Activated CD4-positive, alpha-beta T cell treated with anti-CD3 and anti-CD28 coated beads for 36 hours (primary cell): Measurements from ENCODE around the gene USP17L20. TPM values are rescaled to one million over a fixed set of nuclear protein-coding genes. Genes with fewer than 3 reads are reported as not detected.
"Not testable (repeated sequence)": the region's sequence is repeated elsewhere in the genome, so short reads cannot be mapped to it uniquely, and the experiment has no call there.

Source experiments
- ATAC-seq: fragments of 200-7000 bp; cut with Tn5 transposase; one replicate; pipeline ENCODE4 v1.10.0; 2021; ENCODE audit warnings: mild to moderate bottlenecking, moderate library complexity
- CTCF ChIA-PET: fragments of 350-600 bp; sonication (Branson Sonifier 250); formaldehyde crosslinking; loops from one replicate; lab custom pipeline; 2021; ENCODE audit warnings: antibody characterized with exemption; lab: Charles Lee
- POLR2A ChIA-PET: fragments of 350-600 bp; sonication (Branson Sonifier 250); formaldehyde crosslinking; loops from one replicate; lab custom pipeline; 2021; ENCODE audit warnings: antibody characterized with exemption, inconsistent platforms; lab: Charles Lee
- DNase-seq: peaks from one replicate; pipeline ENCODE4 v3.0.0-alpha.2; 2020
- H3K27ac Mint-ChIP-seq: one replicate; pipeline ENCODE4 v1.8.0; 2021; ENCODE audit warnings: mixed read lengths
- H3K27me3 Mint-ChIP-seq: one replicate; pipeline ENCODE4 v1.8.0; 2021; ENCODE audit warnings: mixed read lengths
- H3K36me3 Mint-ChIP-seq: one replicate; pipeline ENCODE4 v1.8.0; 2021; ENCODE audit warnings: low read depth, mixed read lengths
- H3K4me1 Mint-ChIP-seq: one replicate; pipeline ENCODE4 v1.8.0; 2021; ENCODE audit warnings: mixed read lengths
- H3K4me3 Mint-ChIP-seq: one replicate; pipeline ENCODE4 v1.8.0; 2021; ENCODE audit warnings: mild to moderate bottlenecking, moderate library complexity, mixed read lengths
- H3K9me3 Mint-ChIP-seq: one replicate; pipeline ENCODE4 v1.8.0; 2021; ENCODE audit warnings: low read depth, mixed read lengths
- intact Hi-C, 2 experiments: fragments of 100-400 bp; cut with DNase I in 1 of 2; cut with micrococcal nuclease in 1 of 2; formaldehyde crosslinking; loops; one replicate each; pipeline versions ENCODE4 v1.14.2 to v1.15.1; 2022 to 2024; cut with DNase I, micrococcal nuclease
- total RNA-seq, 2 experiments: library from RNA; stranded (reverse); gene quantifications; one replicate each; pipeline ENCODE4 v1.2.3, GENCODE V29; 2021

USP17L20 gene, protein sequence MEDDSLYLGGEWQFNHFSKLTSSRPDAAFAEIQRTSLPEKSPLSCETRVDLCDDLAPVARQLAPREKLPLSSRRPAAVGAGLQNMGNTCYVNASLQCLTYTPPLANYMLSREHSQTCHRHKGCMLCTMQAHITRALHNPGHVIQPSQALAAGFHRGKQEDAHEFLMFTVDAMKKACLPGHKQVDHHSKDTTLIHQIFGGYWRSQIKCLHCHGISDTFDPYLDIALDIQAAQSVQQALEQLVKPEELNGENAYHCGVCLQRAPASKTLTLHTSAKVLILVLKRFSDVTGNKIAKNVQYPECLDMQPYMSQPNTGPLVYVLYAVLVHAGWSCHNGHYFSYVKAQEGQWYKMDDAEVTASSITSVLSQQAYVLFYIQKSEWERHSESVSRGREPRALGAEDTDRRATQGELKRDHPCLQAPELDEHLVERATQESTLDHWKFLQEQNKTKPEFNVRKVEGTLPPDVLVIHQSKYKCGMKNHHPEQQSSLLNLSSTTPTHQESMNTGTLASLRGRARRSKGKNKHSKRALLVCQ
- not detected for total RNA-seq

- H3K4me1 Mint-ChIP-seq, H3K9me3 Mint-ChIP-seq, H3K4me3 Mint-ChIP-seq, POLR2A ChIA-PET, H3K36me3 Mint-ChIP-seq, H3K27ac Mint-ChIP-seq, ATAC-seq, H3K27me3 Mint-ChIP-seq, DNase-seq, CTCF ChIA-PET, intact Hi-C loops: not testable (repeated sequence)
These were observed at the start of gene USP17L20 for GRCh38 chr4:9257824-9258223. TSS of gene USP17L20 (plus strand) at chr4:9258124. CDS start at chr4:9258124, 0 bp downstream.

DNA sequence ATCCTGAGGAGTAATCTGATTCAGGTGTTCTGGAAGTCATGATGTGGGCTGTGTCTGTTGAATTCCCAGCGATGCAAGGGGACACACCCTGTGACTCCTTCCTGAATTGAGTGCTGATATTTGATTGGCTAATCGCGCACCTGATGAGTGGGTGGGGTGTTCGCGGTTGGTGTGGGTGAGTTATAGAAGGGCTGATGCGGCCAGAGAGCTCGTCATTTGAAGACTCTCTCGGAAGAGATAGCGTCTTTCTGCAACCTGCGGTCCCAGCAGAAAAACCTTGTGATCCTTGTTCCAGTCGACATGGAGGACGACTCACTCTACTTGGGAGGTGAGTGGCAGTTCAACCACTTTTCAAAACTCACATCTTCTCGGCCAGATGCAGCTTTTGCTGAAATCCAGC lies 47.6 kb upstream of the USP17L20 start, which contains the start of gene USP17L10:
Gene USP17L10, plus strand, starts transcription at position 301 of the 400 bp plus-strand sequence. Its CDS starts 0 bp downstream, at position 301.
- CTCF ChIA-PET, H3K27me3 Mint-ChIP-seq, ATAC-seq, DNase-seq, H3K36me3 Mint-ChIP-seq, intact Hi-C loops, H3K4me3 Mint-ChIP-seq, POLR2A ChIA-PET, H3K4me1 Mint-ChIP-seq, H3K27ac Mint-ChIP-seq, H3K9me3 Mint-ChIP-seq: not testable (repeated sequence)

DNA sequence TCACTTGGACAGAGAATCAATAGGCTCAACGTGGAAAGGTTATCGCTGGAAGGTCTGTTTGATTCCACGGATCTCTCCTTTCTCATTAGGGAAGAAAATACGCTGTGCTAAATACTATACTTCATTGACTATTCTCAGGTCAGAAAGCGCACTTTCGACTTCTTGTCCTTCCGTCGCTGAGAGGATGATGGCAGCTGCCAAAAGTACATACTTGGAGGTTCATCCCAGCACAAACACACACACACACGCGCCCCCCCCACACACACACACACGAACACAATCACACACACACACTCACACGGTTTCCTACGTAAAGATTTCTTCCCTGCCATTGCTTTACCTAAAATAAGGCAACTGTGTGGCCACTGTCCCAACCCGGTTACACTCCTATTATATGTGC lies 43.2 kb upstream of the USP17L20 start:
- H3K27ac Mint-ChIP-seq, POLR2A ChIA-PET, intact Hi-C loops, H3K9me3 Mint-ChIP-seq, CTCF ChIA-PET, H3K36me3 Mint-ChIP-seq, H3K4me3 Mint-ChIP-seq, H3K4me1 Mint-ChIP-seq, H3K27me3 Mint-ChIP-seq, ATAC-seq: not testable (repeated sequence)
- peak; percentile 2 for DNase-seq

- CTCF ChIA-PET, DNase-seq, intact Hi-C loops: not testable (repeated sequence)
These were observed 42.8 kb upstream of the USP17L20 start, which contains the start of gene USP17L11 for GRCh38 chr4:9215105-9215504. TSS of gene USP17L11 (plus strand) at chr4:9215405. CDS start at chr4:9215405, 0 bp downstream.

DNA sequence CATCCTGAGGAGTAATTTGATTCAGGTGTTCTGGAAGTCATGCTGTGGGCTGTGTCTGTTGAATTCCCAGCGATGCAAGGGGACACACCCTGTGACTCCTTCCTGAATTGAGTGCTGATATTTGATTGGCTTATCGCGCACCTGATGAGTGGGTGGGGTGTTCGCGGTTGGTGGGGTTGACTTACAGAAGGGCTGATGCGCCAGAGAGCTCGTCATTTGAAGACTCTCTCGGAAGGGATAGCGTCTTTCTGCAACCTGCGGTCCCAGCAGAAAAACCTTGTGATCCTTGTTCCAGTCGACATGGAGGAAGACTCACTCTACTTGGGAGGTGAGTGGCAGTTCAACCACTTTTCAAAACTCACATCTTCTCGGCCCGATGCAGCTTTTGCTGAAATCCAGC lies 38.1 kb upstream of the USP17L20 start, which contains the start of gene USP17L12:
Gene USP17L12, plus strand, starts transcription at position 301 of the 400 bp plus-strand sequence. Its CDS starts 0 bp downstream, at position 301.
- H3K36me3 Mint-ChIP-seq, CTCF ChIA-PET, H3K4me1 Mint-ChIP-seq, H3K9me3 Mint-ChIP-seq, POLR2A ChIA-PET, intact Hi-C loops, ATAC-seq, H3K27ac Mint-ChIP-seq, H3K4me3 Mint-ChIP-seq, H3K27me3 Mint-ChIP-seq, DNase-seq: not testable (repeated sequence)

More at GRCh38 chr4:9215105-9215504, 42.8 kb upstream of the USP17L20 start, which contains the start of gene USP17L11:
- ATAC-seq, H3K4me1 Mint-ChIP-seq, H3K4me3 Mint-ChIP-seq, H3K36me3 Mint-ChIP-seq, H3K27ac Mint-ChIP-seq, H3K9me3 Mint-ChIP-seq, H3K27me3 Mint-ChIP-seq, POLR2A ChIA-PET: not testable (repeated sequence)

DNA sequence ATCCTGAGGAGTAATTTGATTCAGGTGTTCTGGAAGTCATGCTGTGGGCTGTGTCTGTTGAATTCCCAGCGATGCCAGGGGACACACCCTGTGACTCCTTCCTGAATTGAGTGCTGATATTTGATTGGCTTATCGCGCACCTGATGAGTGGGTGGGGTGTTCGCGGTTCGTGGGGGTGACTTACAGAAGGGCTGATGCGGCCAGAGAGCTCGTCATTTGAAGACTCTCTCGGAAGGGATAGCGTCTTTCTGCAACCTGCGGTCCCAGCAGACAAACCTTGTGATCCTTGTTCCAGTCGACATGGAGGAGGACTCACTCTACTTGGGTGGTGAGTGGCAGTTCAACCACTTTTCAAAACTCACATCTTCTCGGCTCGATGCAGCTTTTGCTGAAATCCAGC lies 33.3 kb upstream of the USP17L20 start, which contains the start of gene USP17L13:
Gene USP17L13, plus strand, starts transcription at position 301 of the 400 bp plus-strand sequence. Its CDS starts 0 bp downstream, at position 301.
- POLR2A ChIA-PET, H3K4me3 Mint-ChIP-seq, H3K4me1 Mint-ChIP-seq, CTCF ChIA-PET, DNase-seq, intact Hi-C loops, H3K27ac Mint-ChIP-seq, H3K36me3 Mint-ChIP-seq, H3K9me3 Mint-ChIP-seq, H3K27me3 Mint-ChIP-seq, ATAC-seq: not testable (repeated sequence)

- CTCF ChIA-PET, intact Hi-C loops, H3K36me3 Mint-ChIP-seq, ATAC-seq, H3K27me3 Mint-ChIP-seq, H3K27ac Mint-ChIP-seq, H3K9me3 Mint-ChIP-seq, H3K4me1 Mint-ChIP-seq, H3K4me3 Mint-ChIP-seq, POLR2A ChIA-PET: not testable (repeated sequence)
- peak; percentile 0 for DNase-seq
These were observed 27.7 kb upstream of the USP17L20 start for GRCh38 chr4:9230249-9230648.

DNA sequence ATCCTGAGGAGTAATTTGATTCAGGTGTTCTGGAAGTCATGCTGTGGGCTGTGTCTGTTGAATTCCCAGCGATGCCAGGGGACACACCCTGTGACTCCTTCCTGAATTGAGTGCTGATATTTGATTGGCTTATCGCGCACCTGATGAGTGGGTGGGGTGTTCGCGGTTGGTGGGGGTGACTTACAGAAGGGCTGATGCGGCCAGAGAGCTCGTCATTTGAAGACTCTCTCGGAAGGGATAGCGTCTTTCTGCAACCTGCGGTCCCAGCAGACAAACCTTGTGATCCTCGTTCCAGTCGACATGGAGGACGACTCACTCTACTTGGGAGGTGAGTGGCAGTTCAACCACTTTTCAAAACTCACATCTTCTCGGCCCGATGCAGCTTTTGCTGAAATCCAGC lies 23.8 kb upstream of the USP17L20 start, which contains the start of gene USP17L15:
Gene USP17L15, plus strand, starts transcription at position 301 of the 400 bp plus-strand sequence. Its CDS starts 0 bp downstream, at position 301.
- H3K36me3 Mint-ChIP-seq, H3K4me1 Mint-ChIP-seq, POLR2A ChIA-PET, H3K4me3 Mint-ChIP-seq, DNase-seq, H3K9me3 Mint-ChIP-seq, H3K27me3 Mint-ChIP-seq, H3K27ac Mint-ChIP-seq, CTCF ChIA-PET, intact Hi-C loops, ATAC-seq: not testable (repeated sequence)

DNA sequence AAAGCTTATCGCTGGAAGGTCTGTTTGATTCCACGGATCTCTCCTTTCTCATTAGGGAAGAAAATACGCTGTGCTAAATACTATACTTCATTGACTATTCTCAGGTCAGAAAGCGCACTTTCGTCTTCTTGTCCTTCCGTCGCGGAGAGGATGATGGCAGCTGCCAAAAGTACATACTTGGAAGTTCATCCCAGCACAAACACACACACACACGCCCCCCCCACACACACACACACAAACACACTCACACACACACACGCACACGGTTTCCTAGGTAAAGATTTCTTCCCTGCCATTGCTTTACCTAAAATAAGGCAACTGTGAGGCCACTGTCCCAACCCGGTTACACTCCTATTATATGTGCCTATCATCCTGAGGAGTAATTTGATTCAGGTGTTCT lies 19.5 kb upstream of the USP17L20 start:
- H3K9me3 Mint-ChIP-seq, intact Hi-C loops: not testable (repeated sequence)

DNA sequence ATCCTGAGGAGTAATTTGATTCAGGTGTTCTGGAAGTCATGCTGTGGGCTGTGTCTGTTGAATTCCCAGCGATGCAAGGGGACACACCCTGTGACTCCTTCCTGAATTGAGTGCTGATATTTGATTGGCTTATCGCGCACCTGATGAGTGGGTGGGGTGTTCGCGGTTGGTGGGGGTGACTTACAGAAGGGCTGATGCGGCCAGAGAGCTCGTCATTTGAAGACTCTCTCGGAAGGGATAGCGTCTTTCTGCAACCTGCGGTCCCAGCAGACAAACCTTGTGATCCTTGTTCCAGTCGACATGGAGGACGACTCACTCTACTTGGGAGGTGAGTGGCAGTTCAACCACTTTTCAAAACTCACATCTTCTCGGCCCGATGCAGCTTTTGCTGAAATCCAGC lies 14.3 kb upstream of the USP17L20 start, which contains the start of gene USP17L17:
Gene USP17L17, plus strand, starts transcription at position 301 of the 400 bp plus-strand sequence. Its CDS starts 0 bp downstream, at position 301.
- H3K27me3 Mint-ChIP-seq, H3K4me1 Mint-ChIP-seq, H3K36me3 Mint-ChIP-seq, ATAC-seq, CTCF ChIA-PET, DNase-seq, intact Hi-C loops, POLR2A ChIA-PET, H3K4me3 Mint-ChIP-seq, H3K27ac Mint-ChIP-seq, H3K9me3 Mint-ChIP-seq: not testable (repeated sequence)

More for the DNA sequence above, 19.5 kb upstream of the USP17L20 start:
- H3K27me3 Mint-ChIP-seq, ATAC-seq, H3K36me3 Mint-ChIP-seq, H3K4me1 Mint-ChIP-seq, CTCF ChIA-PET, H3K4me3 Mint-ChIP-seq, H3K27ac Mint-ChIP-seq, POLR2A ChIA-PET: not testable (repeated sequence)
- peak; percentile 6 for DNase-seq

- H3K36me3 Mint-ChIP-seq, H3K27ac Mint-ChIP-seq, H3K9me3 Mint-ChIP-seq, ATAC-seq, H3K4me3 Mint-ChIP-seq, intact Hi-C loops, CTCF ChIA-PET, H3K27me3 Mint-ChIP-seq, H3K4me1 Mint-ChIP-seq, POLR2A ChIA-PET: not testable (repeated sequence)
- DNase-seq: peak; percentile 0
These were observed 9.8 kb upstream of the USP17L20 start, which contains the start of gene USP17L18 for GRCh38 chr4:9247953-9248680. TSS of gene USP17L18 (plus strand) at chr4:9248630. CDS start at chr4:9248630, 0 bp downstream.
